ENCODE measurements around the gene PPP1R12B.
"Not testable (repeated sequence)": the region's sequence is repeated elsewhere in the genome, so short reads cannot be mapped to it uniquely, and the experiment has no call there.

The PPP1R12B gene

GRCh38 chr1:202584707-202585589 is 236.4 kb downstream of the PPP1R12B start:
- DNase-seq (ENCODE audit: low read depth in 2 of 2) = no peak

GRCh38 chr1:202585590-202585933 is 237.1 kb downstream of the PPP1R12B start:
- peak; percentile 67 to 70 for DNase-seq (ENCODE audit: low read depth in 2 of 2)

- DNase-seq (ENCODE audit: low read depth in 2 of 2) = no peak
These were observed 237.7 kb downstream of the PPP1R12B start for GRCh38 chr1:202586018-202586821.

- DNase-seq (ENCODE audit: low read depth in 2 of 2) = no peak
These were observed 238.4 kb downstream of the PPP1R12B start for GRCh38 chr1:202586871-202587270.

GRCh38 chr1:202587859-202588485 is 239.5 kb downstream of the PPP1R12B start:
- DNase-seq (ENCODE audit: low read depth in 2 of 2) = no peak

GRCh38 chr1:202588503-202589189 is 240.1 kb downstream of the PPP1R12B start:
- DNase-seq (ENCODE audit: low read depth in 2 of 2) = no peak

- peak; percentile 88 to 90 for DNase-seq (ENCODE audit: low read depth in 2 of 2)
These were observed 240.9 kb downstream of the PPP1R12B start for GRCh38 chr1:202589190-202589930.

GRCh38 chr1:202590126-202590525 is 241.6 kb downstream of the PPP1R12B start:
- DNase-seq (ENCODE audit: low read depth in 2 of 2) = no peak

GRCh38 chr1:202590975-202591411 is 242.5 kb downstream of the PPP1R12B start:
- no peak for DNase-seq (ENCODE audit: low read depth in 2 of 2)

GRCh38 chr1:202591515-202591914 is 243.0 kb downstream of the PPP1R12B start:
- no peak for DNase-seq (ENCODE audit: low read depth in 2 of 2)

- no peak for DNase-seq (ENCODE audit: low read depth in 2 of 2)
These were observed 243.6 kb downstream of the PPP1R12B start for GRCh38 chr1:202592146-202592545.

GRCh38 chr1:202593845-202594244 is 245.3 kb downstream of the PPP1R12B start:
- no peak for DNase-seq (ENCODE audit: low read depth in 2 of 2)

GRCh38 chr1:202596638-202597037 is 248.1 kb downstream of the PPP1R12B start:
- DNase-seq (ENCODE audit: low read depth in 2 of 2) = no peak

- DNase-seq (ENCODE audit: low read depth in 2 of 2) = no peak
These were observed 248.7 kb downstream of the PPP1R12B start for GRCh38 chr1:202597090-202597761.

GRCh38 chr1:202599669-202600431 is 251.4 kb downstream of the PPP1R12B start:
- DNase-seq (ENCODE audit: low read depth in 2 of 2) = peak; percentile 62 to 64

GRCh38 chr1:202600432-202601041 is 252.0 kb downstream of the PPP1R12B start:
- DNase-seq (ENCODE audit: low read depth in 2 of 2) = no peak

- no peak for DNase-seq (ENCODE audit: low read depth in 2 of 2)
These were observed 254.9 kb downstream of the PPP1R12B start for GRCh38 chr1:202603435-202603834.

GRCh38 chr1:202605515-202605914 is 257.0 kb downstream of the PPP1R12B start:
- DNase-seq (ENCODE audit: low read depth in 2 of 2) = no peak

- not testable (repeated sequence) for DNase-seq (ENCODE audit: low read depth in 2 of 2)
These were observed 263.5 kb downstream of the PPP1R12B start for GRCh38 chr1:202612036-202612435.
